Spinal cord (tissue), 10 donors: Measurements from ENCODE around the gene AKNA. TPM values are rescaled to one million over a fixed set of nuclear protein-coding genes. Genes with fewer than 3 reads are reported as not detected.
A peak's percentile ranks its signal among the peaks of the same experiment; 100 is the strongest.

Experiments
- DNase-seq, 6 donors: peaks; one replicate each; pipeline versions ENCODE4 v3.0.0 to v3.0.0-alpha.2; 2013 to 2015; ENCODE audit warnings: low spot score in 6 of 6, low read depth in 4 of 6
- H3K27ac ChIP-seq: one replicate; pipeline ENCODE4 v1.5.1; 2013; ENCODE audit warnings: low read depth, low read length, control low read depth
- H3K27me3 ChIP-seq: one replicate; pipeline ENCODE4 v1.6.1; 2013; ENCODE audit warnings: low read length; ENCODE audit not compliant: control insufficient read depth, insufficient read depth
- H3K36me3 ChIP-seq: one replicate; pipeline ENCODE4 v1.6.1; 2013; ENCODE audit warnings: low read length; ENCODE audit not compliant: control insufficient read depth, insufficient read depth
- H3K4me1 ChIP-seq: one replicate; pipeline ENCODE4 v1.6.1; 2013; ENCODE audit warnings: low read length; ENCODE audit not compliant: control insufficient read depth, insufficient read depth
- H3K4me3 ChIP-seq: one replicate; pipeline ENCODE4 v1.5.1; 2013; ENCODE audit warnings: low read depth, low read length, control low read depth
- H3K9me3 ChIP-seq: one replicate; pipeline ENCODE4 v1.6.1; 2013; ENCODE audit warnings: low read length; ENCODE audit not compliant: control insufficient read depth, insufficient read depth
- WGBS: methylation state at CpG from one replicate; pipeline ENCODE4 v1.1.5; 2013; ENCODE audit warnings: missing lambda C conversion rate; ENCODE audit not compliant: insufficient coverage; 5-methylcytosine and 5-hydroxymethylcytosine counted together
- polyA plus RNA-seq, 2 donors: library from polyadenylated mRNA; unstranded; fragments of 120-200 nt; gene quantifications; one replicate each; pipeline ENCODE4 v1.2.1, GENCODE V29; 2013; ENCODE audit not compliant: insufficient read length in 2 of 2
- total RNA-seq, 2 donors: library from RNA; depleted of rRNA in 1 of 2; stranded (reverse); fragments of 120-200 nt in 1 of 2; fragments of >200 nt in 1 of 2; gene quantifications; one replicate each; pipeline versions ENCODE4 v1.2.3 to v1.2.4, GENCODE V29; 2013 to 2014
- donor health status: healthy.

AKNA gene
- total and polyA plus RNA-seq, 4 donors = 6.7 to 17.3 (median 14.4) TPM

- WGBS = 90% methylated on average over 12 of the region's 15 CpGs
- H3K9me3 ChIP-seq = no peaks in the 10 kb centered on the region
- no peak for DNase-seq
- H3K4me1 ChIP-seq = peaks cover 17% of the 10 kb centered on the region
- no peaks in the 10 kb centered on the region for H3K27me3 ChIP-seq
- H3K36me3 ChIP-seq = peaks cover 23% of the 10 kb centered on the region
- no peak overlapping the region for H3K4me3 ChIP-seq
- H3K27ac ChIP-seq = no peak overlapping the region
Observed at GRCh38 chr9:114301798-114302565, 85.8 kb downstream of the AKNA start.

DNA sequence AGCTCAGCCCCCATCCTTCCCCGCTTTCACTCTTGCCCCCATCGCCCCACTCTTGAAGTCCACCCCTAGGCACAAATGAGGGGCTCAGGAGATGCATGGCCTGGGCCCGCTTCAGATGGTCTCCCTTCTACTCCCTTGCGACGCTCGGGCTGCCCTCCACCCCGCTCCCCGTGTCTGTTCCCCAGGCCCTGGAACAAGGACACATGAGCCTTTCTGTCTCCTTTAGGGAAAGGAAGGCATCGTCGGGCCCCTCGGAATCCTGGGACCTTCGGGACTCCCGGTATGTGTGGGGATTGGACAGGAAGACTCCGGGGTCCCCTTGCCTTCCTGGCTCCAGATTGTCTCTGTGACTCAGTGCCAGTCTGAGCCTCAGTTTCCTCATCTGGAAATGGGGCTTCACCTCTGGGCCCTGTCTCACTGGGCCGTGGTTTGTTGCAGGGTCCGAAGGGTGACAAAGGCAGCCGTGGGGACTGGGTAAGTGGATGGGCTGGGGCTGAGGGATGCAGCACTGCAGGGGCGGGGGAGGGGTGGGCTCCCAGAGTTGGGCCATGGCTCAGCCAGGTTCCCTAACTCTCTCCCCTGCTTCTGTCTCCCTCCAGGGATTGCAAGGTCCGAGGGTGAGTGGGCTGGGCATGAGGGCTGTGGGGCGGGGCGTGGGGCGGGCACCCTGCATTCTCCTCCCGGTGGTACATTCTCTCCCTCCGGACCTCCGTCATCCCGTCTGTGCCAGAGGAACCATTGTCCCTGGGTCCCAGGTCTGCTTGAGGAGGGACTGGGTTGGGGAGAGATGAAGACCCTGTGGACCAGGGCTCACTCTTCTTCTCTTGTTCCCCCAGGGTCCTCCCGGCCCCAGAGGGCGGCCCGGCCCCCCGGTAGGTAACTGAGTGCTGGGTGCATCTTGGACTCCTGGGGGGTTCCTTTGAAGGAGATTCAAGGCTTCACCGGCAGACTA is 86.7 kb downstream of the AKNA start:
- Histone ChIP-seq H3K4me3 (no peak overlapping the region), H3K27me3 (no peaks in the 10 kb centered on the region), H3K36me3 (peaks cover 21% of the 10 kb centered on the region), H3K4me1 (peaks cover 16% of the 10 kb centered on the region), H3K9me3 (no peaks in the 10 kb centered on the region), H3K27ac (no peak overlapping the region)
- DNase-seq = peak in 1 of 6 donors; percentile 0
- 93% methylated on average over 25 of the region's 31 CpGs for WGBS

DNA sequence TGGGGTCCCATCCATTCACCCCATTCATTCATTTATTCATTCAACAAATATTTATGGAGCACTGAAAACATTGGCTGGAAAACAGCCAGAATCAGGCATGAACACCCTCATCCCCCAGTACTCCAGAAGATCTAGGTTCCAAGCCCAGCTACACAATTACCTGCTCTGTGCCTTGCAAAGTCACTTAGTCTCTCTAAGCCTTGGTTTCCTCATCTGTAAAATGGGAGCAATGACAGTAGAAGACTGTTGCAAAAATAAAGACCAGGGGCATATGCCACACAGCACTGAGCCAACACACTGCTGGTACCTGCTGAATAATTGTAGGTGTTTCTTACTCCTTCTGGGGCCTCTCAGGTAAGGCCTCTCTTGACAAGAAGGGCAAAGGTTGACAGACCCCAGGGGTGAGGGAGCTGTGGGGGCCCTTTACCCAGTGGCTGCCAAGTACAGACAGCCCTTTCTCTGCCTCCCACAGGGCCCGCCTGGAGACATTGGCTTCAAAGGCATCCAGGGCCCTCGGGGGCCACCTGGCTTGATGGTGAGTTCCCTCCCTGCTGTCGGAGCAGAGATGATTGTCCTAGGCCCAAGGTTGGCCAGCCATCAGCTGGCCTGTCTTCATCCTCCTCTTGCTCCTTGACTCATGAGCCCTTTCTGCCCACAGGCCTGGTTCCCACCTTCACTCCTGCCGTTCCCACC is 87.5 kb downstream of the AKNA start:
- 88% methylated on average over 4 of the region's 4 CpGs for WGBS
- H3K27ac ChIP-seq = no peak overlapping the region
- H3K27me3 ChIP-seq = no peaks in the 10 kb centered on the region
- H3K4me3 ChIP-seq = no peak overlapping the region
- DNase-seq = no peak
- H3K9me3 ChIP-seq = no peaks in the 10 kb centered on the region
- peaks cover 9% of the 10 kb centered on the region for H3K4me1 ChIP-seq
- H3K36me3 ChIP-seq = peaks cover 21% of the 10 kb centered on the region

DNA sequence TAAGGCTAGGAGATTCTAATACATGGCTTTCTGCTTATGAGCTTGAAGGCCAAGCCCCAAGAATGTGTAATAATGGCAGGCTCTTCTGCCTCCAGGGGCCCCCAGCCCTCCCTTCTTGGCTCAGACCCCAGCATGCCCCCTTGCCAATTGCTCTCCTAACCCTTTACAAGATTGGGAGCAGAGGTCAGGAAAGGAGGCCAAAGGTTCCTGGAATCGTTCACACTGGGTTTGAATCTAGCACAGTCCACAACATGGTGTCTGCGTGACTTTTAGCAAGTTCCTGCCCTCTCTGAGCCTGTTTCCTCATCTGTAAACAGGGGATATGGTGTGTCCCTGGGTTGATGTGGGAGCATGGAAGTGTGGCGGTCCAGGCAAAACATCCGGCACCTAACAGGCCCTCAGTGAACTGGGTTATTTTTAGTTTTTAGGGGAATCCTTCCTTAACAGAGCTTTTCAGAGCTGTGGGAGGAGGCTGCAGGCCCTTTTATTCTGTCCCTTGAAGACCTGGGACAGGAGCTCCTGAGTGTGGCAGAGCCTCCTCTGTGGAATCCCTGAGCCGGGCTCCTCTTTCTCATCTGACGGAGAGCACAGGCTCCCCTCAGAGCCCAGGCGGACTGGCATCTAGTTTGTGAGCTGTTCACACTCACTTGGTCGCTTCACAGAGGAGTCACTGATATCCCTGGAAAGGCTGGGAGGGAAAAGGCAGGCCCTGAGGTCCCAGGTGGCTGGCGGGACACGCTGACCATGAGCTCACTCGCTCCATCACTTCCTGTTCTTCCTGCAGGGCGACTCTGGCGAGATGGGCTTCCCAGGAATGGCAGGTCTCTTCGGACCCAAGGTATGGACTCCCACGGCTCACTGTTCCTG is 88.3 kb downstream of the AKNA start:
- Histone ChIP-seq H3K4me3 (no peak overlapping the region), H3K9me3 (peaks cover 3% of the 10 kb centered on the region), H3K36me3 (peaks cover 21% of the 10 kb centered on the region), H3K4me1 (peaks cover under 1% of the 10 kb centered on the region), H3K27me3 (no peaks in the 10 kb centered on the region), H3K27ac (no peak overlapping the region)
- DNase-seq = no peak
- 93% methylated on average over 15 of the region's 15 CpGs for WGBS

DNA sequence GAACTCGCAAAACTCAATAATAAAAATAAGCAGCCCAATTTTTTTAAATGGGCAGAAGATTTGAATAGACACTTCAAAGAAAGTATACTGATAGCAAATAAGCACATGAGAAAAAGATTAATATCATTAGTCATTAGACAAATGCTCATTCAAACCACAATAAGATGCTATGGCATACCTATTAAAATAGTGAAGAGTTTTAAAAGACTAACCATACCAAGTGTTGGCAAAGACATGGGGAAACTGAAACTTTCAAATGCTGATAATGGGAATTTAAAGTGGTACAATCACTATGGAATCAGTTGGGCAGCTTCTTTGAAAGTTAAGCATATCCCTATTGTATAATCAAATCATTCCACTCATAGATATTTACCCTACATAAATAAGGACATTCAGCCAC is 91.4 kb downstream of the AKNA start:
- DNase-seq = no peak
- H3K9me3 ChIP-seq = peaks cover 3% of the 10 kb centered on the region
- H3K36me3 ChIP-seq = peaks cover 18% of the 10 kb centered on the region
- no peaks in the 10 kb centered on the region for H3K4me1 ChIP-seq
- H3K27ac ChIP-seq = no peak overlapping the region
- no CpG with 5 or more reads among the region's 1 CpG for WGBS
- H3K4me3 ChIP-seq = no peak overlapping the region
- H3K27me3 ChIP-seq = no peaks in the 10 kb centered on the region

DNA sequence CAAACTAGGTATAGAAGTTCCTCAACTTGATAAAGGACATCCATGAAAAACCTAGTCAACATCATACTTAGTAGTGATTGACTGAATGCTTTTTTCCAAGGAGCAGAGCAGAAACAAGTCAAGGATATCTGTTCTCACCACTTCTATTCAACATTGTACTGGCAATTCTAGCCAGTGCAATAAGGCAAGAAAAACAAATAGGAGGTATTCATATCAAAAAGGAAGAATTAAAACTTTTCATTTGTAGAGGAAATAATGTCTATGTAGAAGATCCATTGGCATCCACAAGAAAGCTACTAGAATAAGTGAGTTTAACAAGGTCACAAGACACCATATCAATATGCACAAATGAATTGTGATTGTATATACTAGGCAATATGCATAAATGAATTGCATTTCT is 93.1 kb downstream of the AKNA start:
- no peak for DNase-seq
- peaks cover 9% of the 10 kb centered on the region for H3K4me1 ChIP-seq
- H3K27ac ChIP-seq = no peak overlapping the region
- H3K9me3 ChIP-seq = peaks cover 3% of the 10 kb centered on the region
- H3K36me3 ChIP-seq = peaks cover 9% of the 10 kb centered on the region
- no peaks in the 10 kb centered on the region for H3K27me3 ChIP-seq
- no peak overlapping the region for H3K4me3 ChIP-seq

- WGBS = 92% methylated on average over 6 of the region's 11 CpGs
- no peak for DNase-seq
Observed at GRCh38 chr9:114291886-114292590, 95.7 kb downstream of the AKNA start.

DNA sequence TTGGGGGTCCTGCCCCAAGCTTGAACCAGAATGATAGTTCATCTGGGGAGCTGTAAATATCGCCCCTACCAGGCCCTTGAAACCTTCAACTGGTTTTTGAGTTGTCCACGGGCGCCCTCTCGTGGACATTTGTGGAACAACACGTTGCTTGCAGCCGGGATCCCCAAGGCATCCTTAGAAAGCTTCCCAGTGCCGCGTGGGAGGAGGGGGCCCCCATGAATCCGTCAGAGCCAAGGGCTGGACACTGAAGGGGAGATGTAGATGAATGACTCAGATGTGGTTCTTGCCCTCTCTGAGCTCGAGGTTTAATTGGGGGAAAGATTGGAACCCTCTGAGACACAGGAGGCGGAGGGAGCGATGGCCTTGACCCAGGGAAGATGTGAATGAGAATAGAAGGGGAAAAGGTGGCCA is 96.7 kb downstream of the AKNA start:
- no peaks in the 10 kb centered on the region for H3K27me3 ChIP-seq
- WGBS = 7% methylated on average over 11 of the region's 12 CpGs

More at GRCh38 chr9:114291886-114292590, 95.7 kb downstream of the AKNA start:
- Histone ChIP-seq H3K36me3 (peaks cover 16% of the 10 kb centered on the region), H3K27ac (no peak overlapping the region), H3K27me3 (no peaks in the 10 kb centered on the region), H3K4me1 (peaks cover 25% of the 10 kb centered on the region), H3K4me3 (no peak overlapping the region), H3K9me3 (peaks cover 3% of the 10 kb centered on the region)

More for the DNA sequence above, 96.7 kb downstream of the AKNA start:
- Histone ChIP-seq H3K4me1 (peaks cover 28% of the 10 kb centered on the region), H3K4me3 (no peak overlapping the region), H3K27ac (no peak overlapping the region), H3K36me3 (peaks cover 17% of the 10 kb centered on the region), H3K9me3 (peaks cover 3% of the 10 kb centered on the region)
- DNase-seq = peak in 5 of 6 donors; percentile 47 to 92 (median 67)
